K562 (cell line): ENCODE results near the gene IFNA6. TPM values are rescaled to one million over a fixed set of nuclear protein-coding genes. Genes with fewer than 3 reads are reported as not detected.

Source experiments
- CHCHD3 ChIP-seq: fragments of 250-450 bp; sonication (Bioruptor Pico); IDR thresholded peaks from 2 replicates; pipeline ENCODE4 v2.1.2; 2022; ENCODE audit warnings: mild to moderate bottlenecking
- JUN ChIP-seq, 2 experiments: sonication (generic) in 1 of 2; formaldehyde crosslinking in 1 of 2; IDR thresholded peaks; 2 replicates each; pipeline versions ENCODE4 v1.6.1 to v1.8.0; 2012 to 2022; ENCODE audit warnings: borderline replicate concordance in 2 of 2, mild to moderate bottlenecking in 2 of 2, improper control_type of control experiment in 1 of 2, low read depth in 1 of 2, low read length in 1 of 2, missing genetic modification reagents in 1 of 2
- TFAP4 ChIP-seq: sonication (generic); formaldehyde crosslinking; IDR thresholded peaks from 2 replicates; pipeline ENCODE4 v1.8.0; 2022; ENCODE audit warnings: missing genetic modification reagents, mild to moderate bottlenecking, moderate library complexity, borderline replicate concordance
- ZBTB7A ChIP-seq: IDR thresholded peaks from 2 replicates; pipeline ENCODE4 v1.6.1; 2011; ENCODE audit warnings: low read depth, mild to moderate bottlenecking, low read length, moderate library complexity, borderline replicate concordance; ENCODE audit not compliant: control insufficient read depth
- ZNF318 ChIP-seq, 2 experiments: fragments of 450-650 bp; IDR thresholded peaks; 2 replicates each; pipeline ENCODE4 v1.6.1; 2016; ENCODE audit warnings: mild to moderate bottlenecking in 2 of 2, borderline replicate concordance in 1 of 2, low read depth in 1 of 2, moderate library complexity in 1 of 2
- ZNF398 ChIP-seq: fragments of 250-450 bp; sonication (Bioruptor Pico); IDR thresholded peaks from 2 replicates; pipeline ENCODE4 v1.8.0; 2021; ENCODE audit warnings: moderate library complexity, mild to moderate bottlenecking, inconsistent platforms
- ZNF583 ChIP-seq: fragments of 250-450 bp; sonication (Bioruptor Pico); IDR thresholded peaks from 2 replicates; pipeline ENCODE4 v1.4.0; 2020
- polyA plus RNA-seq, 8 experiments: library from polyadenylated mRNA; depleted of rRNA in 4 of 8; stranded (reverse) in 5 of 8; unstranded in 3 of 8; fragments of >200 nt; fragmentation: Nextera tagmentation in 2 of 8; fragmentation: Illumina TruSeq in 1 of 8; extraction: Ambion mirVana in 2 of 8; extraction: Trizol in 1 of 8; gene quantifications; 2 replicates each; pipeline versions ENCODE4 v1.2.1 to v1.2.3, GENCODE V29; 2011 to 2014; ENCODE audit warnings: inconsistent platforms in 1 of 8, missing spikeins in 1 of 8
- total RNA-seq, 7 experiments: library from RNA; depleted of rRNA in 6 of 7; stranded (reverse); fragments of >200 nt in 6 of 7; fragmentation: Illumina TruSeq in 2 of 7; extraction: Trizol in 2 of 7; gene quantifications; 2 replicates each; pipeline versions ENCODE4 v1.2.1 to v1.2.3, GENCODE V29; 2011 to 2021; ENCODE audit warnings: low replicate concordance in 1 of 7

IFNA6 gene
- total and polyA plus RNA-seq, 9 of the 15 experiments (the other 6 are each of a cell fraction or from before 2014, with no cell fraction given), result not detected

- TF ChIP-seq ZNF318 (IDR thresholded peaks at IDR 0.05; ENCODE audit: borderline replicate concordance in 1 of 2, low read depth in 1 of 2) (no peak), TFAP4 (CRISPR knock-in tag) (no peak), CHCHD3 (CRISPR knock-in tag) (no peak), ZBTB7A (no peak), ZNF398 (no peak), JUN (IDR thresholded peaks at IDR 0.05; ENCODE audit: borderline replicate concordance, low read depth, low read length) (no peak), JUN (CRISPR knock-in tag; IDR thresholded peaks at IDR 0.05; ENCODE audit: borderline replicate concordance) (no peak), ZNF583 (CRISPR knock-in tag) (no peak)
Measured at GRCh38 chr9:21395778-21396717, 45.4 kb upstream of the IFNA6 start (continued).
